Measurements from ENCODE around the gene B3GALT5.
A peak's percentile ranks its signal among the peaks of the same experiment; 100 is the strongest.

The B3GALT5 gene

GRCh38 chr21:39696196-39696595 lies 83.5 kb downstream of the B3GALT5 start:
- no peak for DNase-seq (ENCODE audit: low spot score)

GRCh38 chr21:39696618-39697017 lies 83.9 kb downstream of the B3GALT5 start:
- no peak for DNase-seq (ENCODE audit: low spot score)

- DNase-seq (ENCODE audit: low spot score) = no peak
Observed at GRCh38 chr21:39700318-39700717, 87.6 kb downstream of the B3GALT5 start.

- no peak for DNase-seq (ENCODE audit: low spot score)
Observed at GRCh38 chr21:39703578-39703977, 90.8 kb downstream of the B3GALT5 start.

- no peak for DNase-seq (ENCODE audit: low spot score)
Observed at GRCh38 chr21:39705849-39706248, 93.1 kb downstream of the B3GALT5 start.

- no peak for DNase-seq (ENCODE audit: low spot score)
Observed at GRCh38 chr21:39707316-39707715, 94.6 kb downstream of the B3GALT5 start.

GRCh38 chr21:39710866-39711265 lies 98.1 kb downstream of the B3GALT5 start:
- no peak for DNase-seq (ENCODE audit: low spot score)

DNA sequence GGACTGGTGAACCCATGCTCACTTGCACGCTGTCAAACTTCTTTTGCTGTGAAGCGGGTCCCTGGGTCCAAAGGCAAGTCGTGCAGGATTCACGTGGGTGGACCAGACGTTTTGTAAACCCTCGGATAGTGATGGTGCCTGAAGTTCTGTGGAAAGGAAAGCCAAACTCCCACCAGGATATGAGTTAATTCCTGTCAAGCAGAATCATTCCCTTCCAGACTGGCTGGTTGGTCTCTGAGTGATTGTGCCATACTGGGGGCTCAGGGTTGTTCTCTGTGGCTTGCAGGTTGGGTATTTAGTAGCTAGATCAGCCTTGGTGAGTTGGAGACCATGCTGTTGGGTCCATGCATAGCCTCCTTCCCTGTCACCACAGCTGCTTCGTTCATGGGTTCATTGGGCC lies 99.5 kb downstream of the B3GALT5 start:
- DNase-seq (ENCODE audit: low spot score) = no peak

DNA sequence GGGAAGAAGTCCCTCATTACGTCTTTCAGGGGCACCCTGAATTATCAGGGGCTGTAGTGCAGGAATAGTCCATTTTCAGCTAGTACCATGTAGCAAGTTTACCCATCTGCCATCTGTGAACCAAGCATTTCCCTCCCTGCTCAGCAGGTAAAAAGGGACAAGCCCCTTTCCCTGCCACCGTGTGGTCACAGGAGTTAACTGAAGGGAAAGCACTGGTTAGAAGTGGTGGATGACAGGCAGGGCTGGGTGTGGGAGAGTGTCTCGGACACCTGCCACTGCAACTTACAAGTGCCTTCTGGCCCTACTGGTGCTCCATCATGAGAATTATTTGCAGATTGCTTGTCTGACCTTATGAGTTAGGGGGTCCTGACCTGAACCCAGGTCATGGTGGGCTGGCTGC lies 100.2 kb downstream of the B3GALT5 start:
- peak; percentile 29 for DNase-seq (ENCODE audit: low spot score)

GRCh38 chr21:39713905-39714304 lies 101.2 kb downstream of the B3GALT5 start:
- no peak for DNase-seq (ENCODE audit: low spot score)

- no peak for DNase-seq (ENCODE audit: low spot score)
Observed at GRCh38 chr21:39714331-39714730, 101.6 kb downstream of the B3GALT5 start.

- DNase-seq (ENCODE audit: low spot score) = peak; percentile 44
Observed at GRCh38 chr21:39715804-39716397, 103.2 kb downstream of the B3GALT5 start.

GRCh38 chr21:39720126-39720778 lies 107.5 kb downstream of the B3GALT5 start:
- DNase-seq (ENCODE audit: low spot score) = no peak

GRCh38 chr21:39721885-39722284 lies 109.1 kb downstream of the B3GALT5 start:
- DNase-seq (ENCODE audit: low spot score) = no peak

Measured in SK-N-DZ (cell line).